ENCODE measurements around the gene TENT4B. TPM values are rescaled to one million over a fixed set of nuclear protein-coding genes. Genes with fewer than 3 reads are reported as not detected.

The TENT4B gene
- total RNA-seq, 1 experiment from 2014 or later: 13.0 TPM

GRCh38 chr16:50260206-50261159 lies 107.4 kb downstream of the TENT4B start:
- peaks cover 3% of the 10 kb centered on the region; the same call in 1 of the 2 replicates for H3K27me3 Mint-ChIP-seq (ENCODE audit: low read depth)
- Histone ChIP-seq H3T11ph (ENCODE audit: low read length) (no peak overlapping the region), H4K91ac (ENCODE audit: insufficient read length, low read depth, low read length) (no peak overlapping the region), H3K14ac (ENCODE audit: insufficient read depth, low read length) (no peak overlapping the region; the same call in 1 of the 2 replicates), H2BK5ac (ENCODE audit: insufficient read length, low read length) (no peak overlapping the region), H4K8ac (replicated peaks; ENCODE audit: insufficient read length, low read depth, low read length) (no peak overlapping the region), H3K79me2 (ENCODE audit: insufficient read depth, low read length) (no peaks in the 10 kb centered on the region), H2BK120ac (ENCODE audit: low read depth, low read length, poor library complexity, severe bottlenecking) (no peak overlapping the region), H2AK5ac (ENCODE audit: insufficient read length, low read length) (no peak overlapping the region), H4K5ac (ENCODE audit: insufficient read length, low read depth, low read length) (no peak overlapping the region), H2BK12ac (ENCODE audit: insufficient read length, low read depth, low read length) (no peak overlapping the region), H3K9me3 (ENCODE audit: control insufficient read depth, low read depth, low read length) (no peaks in the 10 kb centered on the region), H3K56ac (ENCODE audit: insufficient read length, low read depth, low read length) (no peak overlapping the region), H3K27me3 (ENCODE audit: insufficient read depth, low read length) (no peaks in the 10 kb centered on the region), H3K27ac (ENCODE audit: insufficient read length, low read depth, low read length) (no peak overlapping the region), H2BK15ac (ENCODE audit: low read depth, low read length) (no peak overlapping the region), H2AFZ (ENCODE audit: low read length) (no peak overlapping the region), H3K23me2 (ENCODE audit: insufficient read length, low read depth, low read length, poor library complexity, severe bottlenecking) (no peaks in the 10 kb centered on the region), H2BK20ac (ENCODE audit: low read depth, low read length, poor library complexity, severe bottlenecking) (no peak overlapping the region), H3K79me1 (ENCODE audit: insufficient read depth, low read depth, low read length, poor library complexity, severe bottlenecking) (no peaks in the 10 kb centered on the region), H3K4me1 (ENCODE audit: insufficient read depth, low read length) (no peaks in the 10 kb centered on the region; the same call in 1 of the 2 replicates), H3K9ac (ENCODE audit: extremely low read depth, insufficient read length, low read length) (no peak overlapping the region), H4K20me1 (ENCODE audit: control insufficient read depth, insufficient read depth, insufficient read length) (no peaks in the 10 kb centered on the region), H3K4ac (ENCODE audit: low read depth, low read length) (no peak overlapping the region), H3K23ac (ENCODE audit: insufficient read length, low read depth, low read length) (no peak overlapping the region), H3K18ac (ENCODE audit: insufficient read length, low read depth, low read length) (no peak overlapping the region), H3K4me2 (ENCODE audit: insufficient read depth, insufficient read length, low read length) (no peak overlapping the region)
- no peaks in the 10 kb centered on the region for H3K36me3 Mint-ChIP-seq (ENCODE audit: insufficient read depth in 1 of 3, low read depth in 3 of 3)
- no peak for DNase-seq
- peaks cover 11 to 21% of the 10 kb centered on the region in 2 experiments for H3K4me1 Mint-ChIP-seq
- no peak overlapping the region for H3K27ac Mint-ChIP-seq
- WGBS (ENCODE audit: extremely low coverage, insufficient read length, low lambda C conversion rate): no CpG with 5 or more reads among the region's 9 CpGs
- H3K9me3 Mint-ChIP-seq: peaks cover 0 to 2% of the 10 kb centered on the region in 2 experiments; a peak in 1 of 5 replicates
- TF ChIP-seq CTCF (conservative IDR thresholded peaks at IDR 0.05): no peak
- H3K4me3 Mint-ChIP-seq: no peak overlapping the region
